Muscle of leg (tissue), 11 donors: Measurements from ENCODE around the gene STUM. TPM values are rescaled to one million over a fixed set of nuclear protein-coding genes. Genes with fewer than 3 reads are reported as not detected.
"Not testable (repeated sequence)": the region's sequence is repeated elsewhere in the genome, so short reads cannot be mapped to it uniquely, and the experiment has no call there.

ENCODE experiments used
- DNase-seq: peaks from one replicate; pipeline ENCODE4 v3.0.0; 2013
- H3K27ac ChIP-seq: one replicate; pipeline ENCODE4 v1.5.1; 2013; ENCODE audit warnings: mild to moderate bottlenecking, low read length, control low read depth
- H3K27me3 ChIP-seq: one replicate; pipeline ENCODE4 v1.6.1; 2013; ENCODE audit warnings: low read length; ENCODE audit not compliant: control insufficient read depth, insufficient read depth
- H3K36me3 ChIP-seq: one replicate; pipeline ENCODE4 v1.6.1; 2013; ENCODE audit warnings: low read length; ENCODE audit not compliant: control insufficient read depth, insufficient read depth
- H3K4me1 ChIP-seq: one replicate; pipeline ENCODE4 v1.6.1; 2013; ENCODE audit warnings: low read length; ENCODE audit not compliant: control insufficient read depth, insufficient read depth
- H3K4me3 ChIP-seq: one replicate; pipeline ENCODE4 v1.5.1; 2013; ENCODE audit warnings: low read length, control low read depth
- H3K9me3 ChIP-seq: replicated peaks from 2 replicates; pipeline ENCODE4 v1.6.1; 2013; ENCODE audit warnings: low read depth, low read length; ENCODE audit not compliant: control insufficient read depth
- WGBS: methylation state at CpG from one replicate; pipeline ENCODE4 v1.1.5; 2013; ENCODE audit warnings: missing lambda C conversion rate; ENCODE audit not compliant: insufficient coverage; 5-methylcytosine and 5-hydroxymethylcytosine counted together
- polyA plus RNA-seq, 8 donors: library from polyadenylated mRNA; unstranded; fragments of 120-200 nt; gene quantifications; one replicate each; pipeline versions ENCODE4 v1.2.1 to v1.2.3, GENCODE V29; 2013; ENCODE audit warnings: inconsistent platforms in 1 of 8, low replicate concordance in 1 of 8; ENCODE audit not compliant: insufficient read length in 8 of 8, insufficient read depth in 1 of 8
- total RNA-seq: library from RNA; stranded (reverse); fragments of 120-200 nt; gene quantifications from one replicate; pipeline ENCODE4 v1.2.4, GENCODE V29; 2013

Gene STUM
- total and polyA plus RNA-seq, 9 donors: 4.7 to 14.6 (median 9.2) TPM

DNA sequence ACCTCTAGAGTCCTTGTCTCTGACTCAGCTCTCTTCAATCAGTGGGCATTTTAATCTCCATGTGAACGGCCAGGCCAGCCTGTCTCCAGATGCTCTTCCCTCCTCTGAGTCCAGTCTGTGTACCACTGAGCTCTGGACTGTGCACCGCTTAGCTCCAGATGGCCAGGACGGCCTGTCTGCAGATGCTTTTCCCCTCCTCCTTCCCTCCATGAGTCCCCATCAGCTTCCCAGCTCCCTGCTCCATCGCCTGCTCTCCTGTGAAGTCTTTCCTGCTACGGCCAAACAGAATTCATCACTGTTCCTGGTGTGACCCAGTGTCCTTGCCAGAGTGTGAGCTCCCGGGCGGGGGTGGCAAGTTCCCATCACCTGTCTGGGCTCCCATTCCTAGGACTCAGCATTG is 42.0 kb downstream of the STUM start:
- no peak for DNase-seq
- H3K27me3 ChIP-seq: no peaks in the 10 kb centered on the region
- no peak overlapping the region for H3K4me3 ChIP-seq
- WGBS: 47% methylated on average over 6 of the region's 7 CpGs
- peaks cover 11% of the 10 kb centered on the region for H3K4me1 ChIP-seq
- H3K27ac ChIP-seq: no peak overlapping the region
- peaks cover 2% of the 10 kb centered on the region for H3K9me3 ChIP-seq
- no peaks in the 10 kb centered on the region for H3K36me3 ChIP-seq

DNA sequence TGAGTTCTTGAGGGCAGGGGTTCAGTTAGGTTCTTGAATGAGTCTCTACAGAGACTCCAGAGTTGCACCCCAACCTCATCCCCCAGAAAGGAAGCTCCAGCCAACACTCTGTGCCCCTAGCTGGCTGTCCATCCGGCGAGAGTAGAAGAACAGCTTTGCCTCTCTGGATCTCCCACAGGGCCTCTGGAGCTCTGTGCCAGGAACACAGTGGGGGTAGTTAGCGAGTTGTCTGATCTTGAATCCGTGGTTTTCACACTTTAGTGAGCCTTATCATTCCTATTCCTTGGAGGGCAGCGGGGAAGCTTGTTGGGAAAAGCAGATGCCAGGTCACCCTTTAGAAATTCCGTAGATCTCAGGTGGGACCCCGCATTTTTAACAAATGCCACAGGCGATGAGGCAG is 45.0 kb downstream of the STUM start:
- Histone ChIP-seq H3K4me3 (no peak overlapping the region), H3K27me3 (no peaks in the 10 kb centered on the region), H3K36me3 (peaks cover under 1% of the 10 kb centered on the region), H3K4me1 (peaks cover 8% of the 10 kb centered on the region), H3K27ac (no peak overlapping the region), H3K9me3 (peaks cover 5% of the 10 kb centered on the region)
- 87% methylated on average over 5 of the region's 8 CpGs for WGBS
- DNase-seq: no peak

DNA sequence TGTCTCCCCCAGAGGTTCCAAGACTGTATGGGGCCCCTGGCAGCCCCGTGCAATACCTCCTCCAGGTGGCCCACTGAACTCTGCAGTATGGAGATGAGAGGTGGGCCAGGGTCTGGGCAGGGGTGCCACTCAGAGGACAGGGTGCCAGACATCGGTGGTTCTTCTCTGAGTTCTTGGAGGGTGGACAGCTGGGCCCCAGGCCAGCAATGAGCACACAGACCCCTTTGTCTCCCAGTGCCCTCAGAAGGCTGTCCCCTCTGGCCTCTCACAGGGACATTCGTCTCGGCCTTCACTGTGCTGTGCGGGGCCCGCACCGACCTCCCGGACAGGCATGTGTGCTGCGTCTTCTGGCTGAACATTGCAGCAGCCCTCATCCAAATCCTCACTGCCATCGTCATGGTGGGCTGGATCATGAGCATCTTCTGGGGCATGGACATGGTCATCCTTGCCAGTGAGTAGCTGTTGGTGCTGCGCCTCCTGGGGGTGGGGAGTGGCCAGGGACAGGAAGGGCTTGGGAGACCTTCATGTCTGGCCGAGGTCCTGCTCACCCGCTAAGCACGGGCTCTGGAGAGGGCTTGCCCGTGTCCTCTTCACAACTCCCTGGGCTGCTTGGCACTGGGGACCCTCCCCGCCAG is 48.1 kb downstream of the STUM start:
- Histone ChIP-seq H3K27me3 (no peaks in the 10 kb centered on the region), H3K36me3 (peaks cover 2% of the 10 kb centered on the region), H3K4me1 (peaks cover under 1% of the 10 kb centered on the region), H3K9me3 (peaks cover 5% of the 10 kb centered on the region), H3K4me3 (no peak overlapping the region), H3K27ac (no peak overlapping the region)
- 88% methylated on average over 11 of the region's 16 CpGs for WGBS
- no peak for DNase-seq

DNA sequence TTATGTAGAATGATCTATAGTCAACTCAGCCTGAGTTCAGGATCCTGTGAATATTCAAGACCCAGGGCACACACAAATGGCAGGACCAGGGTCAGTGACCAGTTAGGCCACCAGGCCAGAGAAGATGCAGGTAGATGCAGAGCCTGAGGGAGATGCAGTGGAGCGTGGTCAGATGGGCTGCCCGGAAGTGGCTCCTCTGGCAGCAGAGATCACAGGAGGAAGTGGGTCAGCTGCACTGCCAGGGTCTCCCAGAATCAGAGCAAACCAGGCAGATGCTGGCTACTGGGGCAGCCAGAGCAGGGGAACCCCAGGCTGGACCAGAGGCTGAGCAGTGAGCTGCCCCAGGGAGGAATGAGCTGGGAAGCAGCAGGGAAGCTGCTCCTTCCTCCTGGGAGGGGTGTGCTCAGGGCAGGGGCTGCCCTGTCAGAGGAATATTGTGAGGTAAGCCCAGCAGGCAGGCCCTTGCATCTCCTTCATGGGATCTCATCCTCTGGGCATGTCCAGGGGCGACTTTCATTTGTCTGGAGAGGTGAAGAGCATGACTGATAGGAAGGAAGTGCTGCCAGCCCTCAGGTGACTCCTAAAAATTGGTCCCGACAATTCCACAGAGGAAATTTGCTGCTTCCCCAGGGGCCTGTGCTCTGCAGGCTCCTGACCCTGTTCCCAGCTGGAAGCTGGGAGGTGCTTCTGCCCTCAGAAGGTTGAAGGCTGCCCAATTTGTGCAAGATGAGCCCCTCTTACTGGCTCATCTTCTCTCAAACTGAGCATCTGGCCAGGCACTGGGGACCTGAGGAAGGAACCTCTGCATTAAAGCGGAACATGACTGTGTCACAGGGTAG is 49.3 kb downstream of the STUM start:
- Histone ChIP-seq H3K27ac (no peak overlapping the region), H3K4me3 (no peak overlapping the region), H3K36me3 (peaks cover 2% of the 10 kb centered on the region), H3K27me3 (no peaks in the 10 kb centered on the region), H3K4me1 (peaks cover 12% of the 10 kb centered on the region), H3K9me3 (peaks cover 5% of the 10 kb centered on the region)
- no peak for DNase-seq
- WGBS: 67% methylated on average over 4 of the region's 5 CpGs

DNA sequence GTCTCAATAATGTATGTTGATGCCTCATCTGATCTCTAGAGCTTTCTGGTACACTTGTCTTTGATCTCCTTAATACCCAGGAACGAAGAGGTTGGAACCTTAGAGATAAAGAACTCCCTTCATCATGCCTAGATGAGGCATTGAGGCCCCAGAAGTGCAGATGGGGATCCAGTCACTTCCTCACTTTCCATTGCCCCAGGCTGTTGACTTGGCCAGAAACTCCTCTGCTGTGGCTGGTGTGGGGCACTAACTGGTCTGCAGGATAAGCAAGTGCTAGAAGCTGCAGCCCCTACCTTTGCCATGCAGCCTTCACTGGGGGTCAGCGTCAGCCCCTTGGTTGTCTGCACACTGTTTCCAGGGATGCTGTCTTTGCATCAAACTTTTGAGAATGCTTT is 49.9 kb downstream of the STUM start:
- Histone ChIP-seq H3K9me3 (peaks cover 5% of the 10 kb centered on the region), H3K27ac (no peak overlapping the region), H3K4me1 (peaks cover 17% of the 10 kb centered on the region), H3K27me3 (no peaks in the 10 kb centered on the region), H3K36me3 (peaks cover 2% of the 10 kb centered on the region), H3K4me3 (no peak overlapping the region)
- WGBS: no CpG with 5 or more reads among the region's 2 CpGs
- no peak for DNase-seq

DNA sequence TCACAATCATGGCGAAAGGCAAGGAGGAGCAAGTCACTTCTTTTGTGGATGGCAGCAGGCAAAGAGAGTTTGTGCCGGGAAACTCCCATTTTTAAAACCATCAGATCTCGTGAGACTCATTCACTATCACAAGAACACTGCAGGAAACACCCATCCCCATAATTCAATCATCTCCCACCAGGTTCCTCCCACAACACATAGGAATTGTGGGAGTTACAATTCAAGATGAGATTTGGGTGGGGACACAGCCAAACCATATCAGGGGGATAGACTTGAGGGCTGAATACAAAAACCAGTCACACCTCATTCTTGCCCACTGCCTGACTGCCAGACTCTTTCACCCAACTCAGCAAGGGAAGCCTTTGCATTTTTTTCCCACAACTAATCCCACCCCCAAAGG is 50.4 kb downstream of the STUM start:
- H3K9me3 ChIP-seq, DNase-seq, H3K36me3 ChIP-seq, H3K27ac ChIP-seq, H3K27me3 ChIP-seq, H3K4me3 ChIP-seq: not testable (repeated sequence)
- peaks cover 22% of the 10 kb centered on the region for H3K4me1 ChIP-seq
- WGBS: no CpG with 5 or more reads among the region's 3 CpGs

GRCh38 chr1:226599636-226600238 is 51.2 kb downstream of the STUM start:
- Histone ChIP-seq H3K36me3 (peaks cover 2% of the 10 kb centered on the region), H3K4me3 (no peak overlapping the region), H3K27me3 (no peaks in the 10 kb centered on the region)

DNA sequence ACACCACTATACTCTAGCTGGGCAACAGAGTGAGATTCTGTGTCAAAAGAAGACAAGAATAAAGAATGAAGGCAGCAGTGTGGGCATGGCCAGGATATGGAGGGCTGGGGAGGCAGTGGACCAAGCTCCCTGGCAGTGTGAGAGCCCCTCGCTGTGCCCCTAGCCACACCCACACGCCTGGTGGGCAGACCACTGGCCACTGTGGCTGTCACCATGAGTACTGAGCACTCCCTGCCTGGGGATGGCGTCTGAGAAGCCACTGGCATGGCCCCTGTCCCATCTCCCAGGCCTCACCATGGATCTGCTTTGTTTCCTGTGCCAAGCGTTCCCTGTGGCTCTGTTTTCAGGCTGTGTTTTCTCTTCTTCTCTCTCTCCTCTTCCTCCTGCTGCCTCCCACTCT is 51.7 kb downstream of the STUM start:
- H3K27me3 ChIP-seq: no peaks in the 10 kb centered on the region
- peaks cover 5% of the 10 kb centered on the region for H3K9me3 ChIP-seq
- WGBS: 74% methylated on average over 4 of the region's 4 CpGs

More at GRCh38 chr1:226599636-226600238, 51.2 kb downstream of the STUM start:
- peaks cover 5% of the 10 kb centered on the region for H3K9me3 ChIP-seq
- H3K27ac ChIP-seq: no peak overlapping the region
- DNase-seq: no peak
- peaks cover 30% of the 10 kb centered on the region for H3K4me1 ChIP-seq

GRCh38 chr1:226601456-226601855 is 52.9 kb downstream of the STUM start:
- 96% methylated on average over 5 of the region's 9 CpGs for WGBS
- no peak overlapping the region for H3K27ac ChIP-seq

More for the DNA sequence above, 51.7 kb downstream of the STUM start:
- Histone ChIP-seq H3K4me3 (no peak overlapping the region), H3K4me1 (peaks cover 35% of the 10 kb centered on the region), H3K36me3 (peaks cover 2% of the 10 kb centered on the region), H3K27ac (no peak overlapping the region)
- DNase-seq: no peak

More at GRCh38 chr1:226601456-226601855, 52.9 kb downstream of the STUM start:
- Histone ChIP-seq H3K27me3 (no peaks in the 10 kb centered on the region), H3K4me1 (peaks cover 47% of the 10 kb centered on the region), H3K36me3 (peaks cover 2% of the 10 kb centered on the region), H3K4me3 (no peak overlapping the region), H3K9me3 (no peaks in the 10 kb centered on the region)
- DNase-seq: no peak
